GM19468 (cell line): ENCODE data around the gene TULP4.
"Not testable (repeated sequence)": the region's sequence is repeated elsewhere in the genome, so short reads cannot be mapped to it uniquely, and the experiment has no call there.

ENCODE experiments used
- ATAC-seq: cut with Tn5 transposase; IDR thresholded peaks from one replicate; pipeline ENCODE4 v1.9.1; 2021; ENCODE audit warnings: mild to moderate bottlenecking, moderate library complexity, moderate number of reproducible peaks; ENCODE audit not compliant: unreplicated experiment; ENCODE audit errors: extremely low read depth

TULP4 gene

GRCh38 chr6:158383057-158383456, 70.8 kb downstream of the TULP4 start:
- no peak for ATAC-seq

- ATAC-seq = no peak
Measured at GRCh38 chr6:158383542-158383941, 71.3 kb downstream of the TULP4 start.

- ATAC-seq = no peak
Measured at GRCh38 chr6:158384671-158385110, 72.4 kb downstream of the TULP4 start.

GRCh38 chr6:158387036-158387435, 74.8 kb downstream of the TULP4 start:
- no peak for ATAC-seq

GRCh38 chr6:158387578-158387977, 75.3 kb downstream of the TULP4 start:
- no peak for ATAC-seq

GRCh38 chr6:158388727-158389126, 76.5 kb downstream of the TULP4 start:
- no peak for ATAC-seq

- no peak for ATAC-seq
Measured at GRCh38 chr6:158389193-158389919, 77.1 kb downstream of the TULP4 start.

GRCh38 chr6:158391276-158391675, 79.0 kb downstream of the TULP4 start:
- ATAC-seq = no peak

GRCh38 chr6:158391977-158392376, 79.7 kb downstream of the TULP4 start:
- ATAC-seq = not testable (repeated sequence)

- ATAC-seq = no peak
Measured at GRCh38 chr6:158396136-158396535, 83.9 kb downstream of the TULP4 start.

- ATAC-seq = no peak
Measured at GRCh38 chr6:158397578-158397977, 85.3 kb downstream of the TULP4 start.

GRCh38 chr6:158398252-158399024, 86.2 kb downstream of the TULP4 start:
- no peak for ATAC-seq

GRCh38 chr6:158399040-158399700, 86.9 kb downstream of the TULP4 start:
- ATAC-seq = no peak

- no peak for ATAC-seq
Measured at GRCh38 chr6:158402184-158402583, 89.9 kb downstream of the TULP4 start.

- not testable (repeated sequence) for ATAC-seq
Measured at GRCh38 chr6:158405321-158405831, 93.1 kb downstream of the TULP4 start.

- no peak for ATAC-seq
Measured at GRCh38 chr6:158405933-158406332, 93.7 kb downstream of the TULP4 start.

- ATAC-seq = no peak
Measured at GRCh38 chr6:158406736-158407135, 94.5 kb downstream of the TULP4 start.

GRCh38 chr6:158408013-158408412, 95.7 kb downstream of the TULP4 start:
- no peak for ATAC-seq

- ATAC-seq = no peak
Measured at GRCh38 chr6:158408552-158409130, 96.4 kb downstream of the TULP4 start.

GRCh38 chr6:158409451-158409850, 97.2 kb downstream of the TULP4 start:
- no peak for ATAC-seq
